ENCODE results near the gene BIVM.

Gene BIVM

GRCh38 chr13:102784483-102784882 lies 14.4 kb upstream of the BIVM start:
- H3K4me3 ChIP-seq (replicated peaks in 1 of 2; ENCODE audit: low read depth in 2 of 2, low read length in 2 of 2), result no peak overlapping the region
- no peak for DNase-seq (ENCODE audit: low read depth in 2 of 2)
- TF ChIP-seq CTCF (IDR thresholded peaks at IDR 0.05; ENCODE audit: low read depth, low read length), result no peak

GRCh38 chr13:102788683-102789082 lies 10.2 kb upstream of the BIVM start:
- DNase-seq (ENCODE audit: low read depth in 2 of 2), result no peak
- TF ChIP-seq CTCF (IDR thresholded peaks at IDR 0.05; ENCODE audit: low read depth, low read length), result no peak
- no peak overlapping the region for H3K4me3 ChIP-seq (replicated peaks in 1 of 2; ENCODE audit: low read depth in 2 of 2, low read length in 2 of 2)

- DNase-seq (ENCODE audit: low read depth in 2 of 2), result peak in 1 of 2 donors; percentile 14
- no peak overlapping the region for H3K4me3 ChIP-seq (replicated peaks in 1 of 2; ENCODE audit: low read depth in 2 of 2, low read length in 2 of 2)
These were observed 6.5 kb upstream of the BIVM start for GRCh38 chr13:102792396-102792795.

GRCh38 chr13:102793611-102794355 lies 5.1 kb upstream of the BIVM start:
- DNase-seq (ENCODE audit: low read depth in 2 of 2), result no peak
- no peak overlapping the region for H3K4me3 ChIP-seq (replicated peaks in 1 of 2; ENCODE audit: low read depth in 2 of 2, low read length in 2 of 2)
- TF ChIP-seq CTCF (IDR thresholded peaks at IDR 0.05; ENCODE audit: low read depth, low read length), result no peak

More at GRCh38 chr13:102792396-102792795, 6.5 kb upstream of the BIVM start:
- no peak for TF ChIP-seq CTCF (IDR thresholded peaks at IDR 0.05; ENCODE audit: low read depth, low read length)

GRCh38 chr13:102799426-102800144 lies 666 bp downstream of the BIVM start:
- no peak for TF ChIP-seq CTCF (IDR thresholded peaks at IDR 0.05; ENCODE audit: low read depth, low read length)
- peak overlapping the region; percentile 75 to 92 for H3K4me3 ChIP-seq (replicated peaks in 1 of 2; ENCODE audit: low read depth in 2 of 2, low read length in 2 of 2)
- peak in 1 of 2 donors; percentile 39 for DNase-seq (ENCODE audit: low read depth in 2 of 2)

- peak; percentile 84 for TF ChIP-seq CTCF (IDR thresholded peaks at IDR 0.05; ENCODE audit: low read depth, low read length)
- peak; percentile 79 to 85 for DNase-seq (ENCODE audit: low read depth in 2 of 2)
- H3K4me3 ChIP-seq (replicated peaks in 1 of 2; ENCODE audit: low read depth in 2 of 2, low read length in 2 of 2), result peak overlapping the region; percentile 75 to 92
These were observed 1.5 kb downstream of the BIVM start for GRCh38 chr13:102800145-102801041.
